ENCODE data around the gene OMA1.

The OMA1 gene

DNA sequence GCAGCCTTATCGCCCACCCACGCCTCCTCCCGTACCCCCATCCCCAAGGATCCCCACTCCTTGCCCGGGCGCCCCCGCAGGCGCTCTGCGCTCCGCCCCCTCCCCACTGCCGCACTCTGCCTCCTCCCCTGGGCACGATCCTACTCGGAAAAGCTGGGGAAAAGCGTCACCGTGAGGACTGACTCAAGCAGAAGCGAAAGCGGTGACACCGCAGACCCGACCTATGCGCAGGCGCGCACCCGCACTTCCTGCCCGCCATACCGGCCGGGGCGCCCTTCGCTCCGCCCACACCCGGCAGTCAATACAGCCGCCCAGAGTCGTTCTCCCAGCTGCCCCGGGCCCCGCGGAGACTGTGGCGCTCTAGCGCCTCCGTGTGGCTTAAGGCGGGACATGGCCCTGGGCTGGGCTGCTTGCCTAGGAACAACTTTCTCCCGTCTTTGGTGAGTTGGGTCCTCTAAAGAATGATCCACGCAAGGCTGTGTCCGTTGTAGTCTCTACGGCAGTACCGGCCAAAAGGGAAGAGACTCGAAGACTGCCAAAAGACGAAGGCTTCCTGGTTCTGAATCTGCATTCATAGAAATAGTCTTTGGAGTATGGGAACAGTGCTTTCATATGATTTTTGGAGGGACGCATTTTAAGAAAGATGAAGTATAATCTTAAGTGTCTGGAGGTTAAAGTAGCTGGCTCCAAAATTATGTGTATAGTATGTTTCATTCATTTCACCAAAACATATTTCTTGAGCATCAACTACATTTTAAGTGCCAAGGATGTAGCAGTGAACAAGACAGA is at the start of gene OMA1:
OMA1 (minus strand) TSS at position 207 of the 789 bp plus-strand sequence. CDS start 7,432 bp downstream, outside the sequence.
- TF ChIP-seq, protein P1, sequence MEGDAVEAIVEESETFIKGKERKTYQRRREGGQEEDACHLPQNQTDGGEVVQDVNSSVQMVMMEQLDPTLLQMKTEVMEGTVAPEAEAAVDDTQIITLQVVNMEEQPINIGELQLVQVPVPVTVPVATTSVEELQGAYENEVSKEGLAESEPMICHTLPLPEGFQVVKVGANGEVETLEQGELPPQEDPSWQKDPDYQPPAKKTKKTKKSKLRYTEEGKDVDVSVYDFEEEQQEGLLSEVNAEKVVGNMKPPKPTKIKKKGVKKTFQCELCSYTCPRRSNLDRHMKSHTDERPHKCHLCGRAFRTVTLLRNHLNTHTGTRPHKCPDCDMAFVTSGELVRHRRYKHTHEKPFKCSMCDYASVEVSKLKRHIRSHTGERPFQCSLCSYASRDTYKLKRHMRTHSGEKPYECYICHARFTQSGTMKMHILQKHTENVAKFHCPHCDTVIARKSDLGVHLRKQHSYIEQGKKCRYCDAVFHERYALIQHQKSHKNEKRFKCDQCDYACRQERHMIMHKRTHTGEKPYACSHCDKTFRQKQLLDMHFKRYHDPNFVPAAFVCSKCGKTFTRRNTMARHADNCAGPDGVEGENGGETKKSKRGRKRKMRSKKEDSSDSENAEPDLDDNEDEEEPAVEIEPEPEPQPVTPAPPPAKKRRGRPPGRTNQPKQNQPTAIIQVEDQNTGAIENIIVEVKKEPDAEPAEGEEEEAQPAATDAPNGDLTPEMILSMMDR (IDR thresholded peaks at IDR 0.05; ENCODE audit: insufficient read depth, low read depth, low read length, missing control alignments), result peak; percentile 89
- H3K4me3 ChIP-seq (ENCODE audit: low read length), result peak within 1 kb of the TSS; percentile 73
- DNase-seq (ENCODE audit: low read depth), result peak; percentile 98

GRCh38 chr1:58594546-58594945 is 48.0 kb upstream of the OMA1 start:
- no peak for DNase-seq (ENCODE audit: low read depth)
- TF ChIP-seq, protein P1 (IDR thresholded peaks at IDR 0.05; ENCODE audit: insufficient read depth, low read depth, low read length, missing control alignments), result no peak
- H3K4me3 ChIP-seq (ENCODE audit: low read length), result no peak overlapping the region

DNA sequence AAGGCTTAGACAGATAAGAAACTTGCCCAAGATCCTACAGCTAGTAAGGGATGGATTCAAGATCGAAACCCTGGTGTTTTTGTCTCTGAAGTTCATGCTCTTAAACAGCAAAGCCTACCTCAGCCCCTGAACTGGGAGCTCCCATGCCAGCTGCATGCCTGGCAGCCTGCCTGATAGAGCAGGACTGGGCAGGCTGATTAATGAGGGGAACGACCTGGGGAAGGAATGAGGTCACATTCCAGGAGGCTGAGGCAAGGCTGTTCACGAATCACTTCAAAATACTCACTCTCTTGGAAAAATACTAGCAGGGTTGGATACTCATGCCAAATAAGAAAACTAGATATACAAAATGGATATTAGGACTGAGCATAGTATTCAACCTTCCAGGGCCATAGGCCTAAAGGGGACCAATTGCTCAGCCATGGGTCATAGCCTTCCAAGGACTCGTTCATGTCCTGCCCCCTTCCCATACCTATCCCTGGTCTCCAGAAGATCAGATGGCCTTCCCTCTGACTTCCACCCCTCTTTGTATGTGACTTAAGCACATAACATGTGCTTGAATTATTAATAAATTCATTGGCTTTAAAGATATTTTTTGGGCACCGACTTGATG is 46.1 kb upstream of the OMA1 start:
- H3K4me3 ChIP-seq (ENCODE audit: low read length), result no peak overlapping the region
- TF ChIP-seq, protein P1 (IDR thresholded peaks at IDR 0.05; ENCODE audit: insufficient read depth, low read depth, low read length, missing control alignments), result no peak
- peak; percentile 98 for DNase-seq (ENCODE audit: low read depth)

GRCh38 chr1:58591806-58592205 is 45.3 kb upstream of the OMA1 start:
- DNase-seq (ENCODE audit: low read depth), result no peak
- TF ChIP-seq, protein P1 (IDR thresholded peaks at IDR 0.05; ENCODE audit: insufficient read depth, low read depth, low read length, missing control alignments), result no peak
- H3K4me3 ChIP-seq (ENCODE audit: low read length), result no peak overlapping the region

DNA sequence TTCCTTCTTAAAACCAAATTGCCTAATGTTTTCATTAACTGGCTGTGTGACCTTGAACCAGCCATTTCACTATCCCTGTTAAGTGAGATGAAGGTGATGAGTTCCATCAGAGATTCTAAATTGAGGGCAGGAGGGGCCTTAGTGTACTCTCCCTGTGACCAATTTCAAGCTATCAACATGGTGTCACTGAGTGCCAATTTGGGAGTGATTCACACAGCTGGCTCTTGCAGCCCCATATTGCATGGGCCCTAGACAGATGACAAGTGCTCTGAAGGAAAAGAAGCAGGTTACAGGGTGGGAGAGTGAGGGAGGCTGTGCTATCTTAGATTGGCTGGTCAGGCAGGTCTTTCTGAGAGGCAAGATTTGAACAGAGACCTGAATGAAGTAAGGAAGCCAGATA is 43.5 kb upstream of the OMA1 start:
- TF ChIP-seq, protein P1 (IDR thresholded peaks at IDR 0.05; ENCODE audit: insufficient read depth, low read depth, low read length, missing control alignments), result no peak
- no peak for DNase-seq (ENCODE audit: low read depth)
- H3K4me3 ChIP-seq (ENCODE audit: low read length), result no peak overlapping the region

DNA sequence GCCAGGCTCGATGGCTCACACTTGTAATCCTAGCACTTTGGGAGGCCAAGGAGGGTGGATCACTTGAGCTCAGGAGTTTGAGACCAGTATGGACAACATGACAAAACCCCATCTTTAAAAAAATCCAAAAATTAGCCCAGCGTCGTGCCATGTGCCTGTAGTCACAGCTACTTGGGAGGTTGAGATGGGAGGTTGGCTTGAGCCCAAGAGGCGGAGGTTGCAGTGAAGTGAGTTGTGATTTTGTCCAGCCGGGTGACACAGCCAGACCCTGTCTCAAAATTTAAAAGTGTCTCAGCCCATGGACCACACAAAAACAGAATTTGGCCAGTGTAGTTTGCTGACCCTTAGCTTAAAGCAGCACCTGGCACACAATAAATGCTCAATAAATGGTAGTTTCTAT is 41.9 kb upstream of the OMA1 start:
- H3K4me3 ChIP-seq (ENCODE audit: low read length), result no peak overlapping the region
- no peak for DNase-seq (ENCODE audit: low read depth)
- TF ChIP-seq, protein P1 (IDR thresholded peaks at IDR 0.05; ENCODE audit: insufficient read depth, low read depth, low read length, missing control alignments), result no peak

Data from epithelial cell of esophagus (primary cell).